ENCODE data around the gene WIPF3. TPM values are rescaled to one million over a fixed set of nuclear protein-coding genes. Genes with fewer than 3 reads are reported as not detected.
"Not testable (repeated sequence)": the region's sequence is repeated elsewhere in the genome, so short reads cannot be mapped to it uniquely, and the experiment has no call there.

WIPF3 gene
- total RNA-seq, 1 experiment from 2014 or later, result 0.07 TPM

DNA sequence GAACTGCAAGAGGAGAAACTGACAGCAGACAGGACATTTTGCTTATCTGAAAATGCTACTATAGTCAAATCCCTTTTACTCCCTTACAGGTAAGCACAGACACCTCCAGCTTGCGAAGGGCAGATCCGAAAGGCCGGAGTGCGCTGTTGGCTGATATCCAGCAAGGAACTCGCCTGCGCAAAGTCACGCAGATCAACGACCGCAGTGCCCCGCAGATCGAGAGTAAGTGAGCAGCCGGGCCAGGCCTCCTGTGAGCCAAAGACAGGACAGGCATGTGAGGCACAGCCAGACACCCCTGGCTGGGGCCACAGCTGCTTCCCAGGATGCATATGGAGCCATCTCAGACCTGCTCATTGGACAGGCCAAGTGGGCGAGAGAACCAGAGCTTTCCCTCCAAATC lies 69.4 kb downstream of the WIPF3 start:
- DNase-seq (ENCODE audit: extremely low read depth, low read depth), result no peak

DNA sequence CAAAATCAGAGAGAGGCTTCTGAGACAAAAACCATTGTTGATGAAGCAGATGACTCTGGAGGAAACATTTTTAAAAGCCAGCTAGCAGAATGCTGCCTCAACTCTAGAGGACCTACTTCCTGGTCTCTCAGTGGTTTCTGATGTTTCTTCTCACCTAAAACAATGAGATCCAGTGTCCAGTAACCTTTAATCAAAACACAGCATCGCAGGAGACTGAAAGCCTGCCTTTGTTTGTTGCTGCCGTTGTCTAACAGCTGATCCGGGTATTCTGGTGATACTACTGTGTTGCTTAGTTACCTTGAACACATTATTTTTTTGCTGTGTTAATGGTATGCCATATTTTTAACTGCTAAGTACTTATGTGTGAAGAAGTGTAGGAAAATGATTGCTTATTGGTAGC lies 70.9 kb downstream of the WIPF3 start:
- no peak for DNase-seq (ENCODE audit: extremely low read depth, low read depth)

DNA sequence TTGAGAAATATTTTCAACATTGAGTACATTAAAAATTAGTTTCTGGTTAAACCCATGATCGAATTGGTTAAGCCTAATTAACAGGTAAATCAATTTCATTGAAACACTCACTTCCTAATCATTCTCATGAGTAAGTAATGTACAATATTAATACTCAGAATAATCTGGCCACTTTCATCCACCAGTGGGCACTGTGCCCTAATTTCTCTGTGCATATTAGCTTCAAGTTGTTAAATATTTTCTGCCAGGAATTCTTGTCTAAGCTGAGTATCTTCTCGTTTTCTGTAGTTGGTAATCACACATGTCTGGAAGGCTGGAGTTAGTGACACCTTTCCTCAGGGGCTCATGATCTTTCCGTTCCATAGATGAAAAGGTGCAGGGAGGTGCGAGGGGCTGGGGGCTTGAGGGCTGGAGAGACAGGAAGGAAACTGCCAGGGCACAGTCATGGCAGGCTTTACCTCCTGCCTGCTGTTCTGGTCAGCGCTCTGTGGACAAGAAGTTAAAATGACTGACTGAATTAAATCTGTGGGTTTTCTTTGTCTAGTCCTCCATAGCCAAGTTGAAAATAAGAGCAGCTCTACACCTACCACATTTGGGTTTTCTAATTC lies 71.9 kb downstream of the WIPF3 start:
- peak; percentile 31 for DNase-seq (ENCODE audit: extremely low read depth, low read depth)

DNA sequence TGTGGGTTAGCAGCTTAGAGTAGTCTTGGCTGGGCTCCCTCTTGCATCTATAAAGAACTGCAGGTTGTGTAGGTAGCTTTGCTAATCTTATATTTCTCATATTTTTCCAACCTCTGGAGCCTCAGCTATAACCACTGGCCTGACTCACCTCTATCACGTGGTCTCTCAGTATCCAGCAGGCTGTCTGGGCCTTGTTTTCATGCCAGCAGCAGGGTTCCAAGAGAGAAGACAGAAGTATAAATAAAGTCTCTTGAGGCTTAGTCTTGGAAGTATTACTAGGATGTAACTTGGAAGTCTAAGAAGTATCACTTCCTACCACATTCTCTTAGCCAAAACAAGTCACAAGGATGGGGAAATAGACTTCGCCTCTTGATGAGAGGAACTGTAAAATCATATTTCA lies 73.3 kb downstream of the WIPF3 start:
- no peak for DNase-seq (ENCODE audit: extremely low read depth, low read depth)

DNA sequence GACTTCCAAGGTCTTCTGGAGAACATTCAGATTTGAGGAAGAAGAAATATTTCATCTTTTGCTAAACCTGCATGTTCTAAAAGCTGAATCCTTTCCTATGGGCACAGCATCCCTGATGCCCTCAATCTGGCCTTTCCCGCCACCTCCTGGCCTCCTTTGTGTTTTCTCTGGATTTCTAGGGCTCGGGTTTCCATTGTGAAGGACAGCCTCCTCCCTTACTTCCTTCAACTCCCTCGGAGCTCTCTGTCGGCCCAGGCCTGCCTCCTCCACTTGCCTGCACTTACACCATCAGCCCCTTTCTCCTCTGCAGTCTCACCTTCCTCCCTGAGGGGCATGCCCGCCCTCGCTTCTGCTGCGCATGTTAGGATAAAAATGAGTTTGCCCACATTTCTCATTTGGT lies 75.4 kb downstream of the WIPF3 start:
- DNase-seq (ENCODE audit: extremely low read depth, low read depth), result no peak

GRCh38 chr7:29882481-29882880 lies 76.2 kb downstream of the WIPF3 start:
- DNase-seq (ENCODE audit: extremely low read depth, low read depth), result no peak

- DNase-seq (ENCODE audit: extremely low read depth, low read depth), result no peak
Observed at GRCh38 chr7:29883462-29884398, 77.4 kb downstream of the WIPF3 start.

- DNase-seq (ENCODE audit: extremely low read depth, low read depth), result no peak
Observed at GRCh38 chr7:29884399-29885272, 78.3 kb downstream of the WIPF3 start.

DNA sequence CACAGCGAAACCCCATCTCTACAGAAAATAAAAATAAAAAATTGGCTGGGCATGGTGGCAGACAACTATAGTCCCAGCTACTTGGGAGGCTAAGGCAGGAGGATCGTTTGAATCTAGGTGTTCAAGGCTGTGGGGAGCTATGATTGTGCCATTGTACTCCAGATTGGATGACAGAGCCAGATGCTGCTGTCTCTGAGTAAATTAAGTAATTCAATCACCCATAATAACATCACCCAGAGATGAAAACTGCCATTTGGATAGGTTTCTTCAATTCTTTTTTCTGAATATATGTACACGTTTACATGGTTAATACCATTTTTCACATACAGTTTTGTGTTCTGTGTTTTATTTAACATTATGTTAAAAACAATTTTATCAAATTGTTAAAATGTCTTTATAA lies 79.3 kb downstream of the WIPF3 start:
- DNase-seq (ENCODE audit: extremely low read depth, low read depth), result no peak

- no peak for DNase-seq (ENCODE audit: extremely low read depth, low read depth)
Observed at GRCh38 chr7:29886827-29887226, 80.5 kb downstream of the WIPF3 start.

GRCh38 chr7:29888006-29888405 lies 81.7 kb downstream of the WIPF3 start:
- no peak for DNase-seq (ENCODE audit: extremely low read depth, low read depth)

DNA sequence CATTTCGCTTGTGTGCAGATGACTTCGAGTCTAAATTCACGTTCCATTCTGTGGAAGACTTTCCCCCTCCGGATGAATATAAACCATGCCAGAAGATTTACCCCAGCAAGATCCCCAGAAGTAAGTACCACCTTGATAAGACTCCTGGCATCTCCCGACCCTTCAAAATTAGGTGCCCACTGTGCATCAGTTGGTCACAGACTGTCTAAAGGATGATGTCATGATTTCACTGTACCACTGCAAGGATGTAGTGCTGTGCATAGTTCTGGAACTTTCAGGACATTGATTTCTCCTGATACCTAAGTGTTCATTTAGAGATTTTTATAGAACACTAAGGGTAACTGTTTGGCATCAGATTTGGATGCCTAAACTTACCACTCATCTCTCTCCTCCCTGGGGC lies 83.0 kb downstream of the WIPF3 start:
- DNase-seq (ENCODE audit: extremely low read depth, low read depth), result no peak

GRCh38 chr7:29890251-29890650 lies 83.9 kb downstream of the WIPF3 start:
- no peak for DNase-seq (ENCODE audit: extremely low read depth, low read depth)

DNA sequence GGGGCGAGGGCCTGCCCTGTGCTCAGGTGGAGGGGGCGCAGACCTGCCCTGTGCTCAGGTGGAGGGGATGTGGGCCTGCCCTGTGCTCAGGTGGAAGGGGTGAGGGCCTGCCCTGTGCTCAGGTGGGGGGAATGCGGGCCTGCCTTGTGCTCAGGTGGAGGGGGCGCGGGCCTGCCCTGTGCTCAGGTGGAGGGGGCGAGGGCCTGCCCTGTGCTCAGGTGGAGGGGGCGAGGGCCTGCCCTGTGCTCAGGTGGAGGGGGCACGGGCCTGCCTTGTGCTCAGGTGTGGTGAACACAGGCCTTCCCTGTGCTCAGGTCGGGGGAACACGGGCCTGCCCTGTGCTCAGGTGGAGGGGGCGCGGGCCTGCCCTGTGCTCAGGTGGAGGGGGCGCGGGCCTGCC lies 84.5 kb downstream of the WIPF3 start:
- not testable (repeated sequence) for DNase-seq (ENCODE audit: extremely low read depth, low read depth)

DNA sequence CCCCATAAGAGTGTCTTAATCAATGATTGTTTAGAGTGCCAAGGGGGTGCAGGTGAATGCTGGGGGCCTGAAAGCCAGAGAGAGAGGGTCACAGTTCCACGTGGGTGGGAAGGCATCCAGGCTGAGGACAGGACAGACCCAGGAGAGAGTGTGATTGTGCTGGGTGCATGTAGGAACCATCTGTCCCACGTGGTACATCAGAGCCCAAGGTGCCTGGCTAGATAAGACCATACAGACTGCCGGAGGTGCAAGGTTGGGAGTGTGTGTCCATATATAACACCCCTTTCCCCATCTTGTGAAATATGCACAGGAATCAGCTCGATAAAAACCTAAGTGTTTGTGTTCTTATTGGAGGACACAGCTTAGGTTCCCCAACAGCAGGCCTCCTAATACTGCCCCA lies 85.5 kb downstream of the WIPF3 start:
- DNase-seq (ENCODE audit: extremely low read depth, low read depth), result no peak

- no peak for DNase-seq (ENCODE audit: extremely low read depth, low read depth)
Observed at GRCh38 chr7:29892231-29892630, 85.9 kb downstream of the WIPF3 start.

DNA sequence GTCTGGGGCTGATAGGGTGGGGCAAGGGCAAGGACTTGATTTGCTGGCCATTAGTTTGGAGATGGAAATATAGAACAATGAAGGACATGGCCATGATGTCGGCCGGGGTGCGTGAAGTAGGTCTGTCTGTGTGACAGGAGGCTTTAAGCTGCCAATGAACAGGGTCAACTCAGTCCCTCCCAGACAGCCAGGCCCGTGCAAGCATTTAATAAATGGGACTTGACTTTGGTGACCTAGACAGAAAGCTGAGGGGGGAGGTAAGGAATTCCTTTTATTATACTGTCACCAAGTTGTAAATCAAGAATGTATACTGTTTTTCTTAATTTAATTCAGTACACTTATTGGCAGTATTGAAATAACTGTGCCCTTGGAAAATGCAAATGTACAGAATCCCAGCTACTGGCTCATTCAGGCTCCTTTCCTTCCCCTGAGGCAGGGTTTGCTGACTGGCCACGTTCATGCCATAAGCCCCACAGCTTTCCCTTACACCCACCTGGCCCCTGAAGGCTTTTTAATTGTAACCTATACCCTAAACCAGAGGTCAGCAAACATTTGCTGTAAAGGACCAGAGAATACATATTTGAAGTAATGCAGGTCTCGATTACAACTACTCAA lies 87.2 kb downstream of the WIPF3 start:
- DNase-seq (ENCODE audit: extremely low read depth, low read depth), result no peak

GRCh38 chr7:29894256-29894655 lies 87.9 kb downstream of the WIPF3 start:
- no peak for DNase-seq (ENCODE audit: extremely low read depth, low read depth)

GRCh38 chr7:29895559-29895958 lies 89.3 kb downstream of the WIPF3 start:
- no peak for DNase-seq (ENCODE audit: extremely low read depth, low read depth)

GRCh38 chr7:29896685-29897411 lies 90.5 kb downstream of the WIPF3 start:
- DNase-seq (ENCODE audit: extremely low read depth, low read depth), result no peak
